ENCODE data around the gene MTREX. TPM values are rescaled to one million over a fixed set of nuclear protein-coding genes. Genes with fewer than 3 reads are reported as not detected.

The MTREX gene
- total RNA-seq, 1 donor from 2014 or later, result 85.5 TPM

DNA sequence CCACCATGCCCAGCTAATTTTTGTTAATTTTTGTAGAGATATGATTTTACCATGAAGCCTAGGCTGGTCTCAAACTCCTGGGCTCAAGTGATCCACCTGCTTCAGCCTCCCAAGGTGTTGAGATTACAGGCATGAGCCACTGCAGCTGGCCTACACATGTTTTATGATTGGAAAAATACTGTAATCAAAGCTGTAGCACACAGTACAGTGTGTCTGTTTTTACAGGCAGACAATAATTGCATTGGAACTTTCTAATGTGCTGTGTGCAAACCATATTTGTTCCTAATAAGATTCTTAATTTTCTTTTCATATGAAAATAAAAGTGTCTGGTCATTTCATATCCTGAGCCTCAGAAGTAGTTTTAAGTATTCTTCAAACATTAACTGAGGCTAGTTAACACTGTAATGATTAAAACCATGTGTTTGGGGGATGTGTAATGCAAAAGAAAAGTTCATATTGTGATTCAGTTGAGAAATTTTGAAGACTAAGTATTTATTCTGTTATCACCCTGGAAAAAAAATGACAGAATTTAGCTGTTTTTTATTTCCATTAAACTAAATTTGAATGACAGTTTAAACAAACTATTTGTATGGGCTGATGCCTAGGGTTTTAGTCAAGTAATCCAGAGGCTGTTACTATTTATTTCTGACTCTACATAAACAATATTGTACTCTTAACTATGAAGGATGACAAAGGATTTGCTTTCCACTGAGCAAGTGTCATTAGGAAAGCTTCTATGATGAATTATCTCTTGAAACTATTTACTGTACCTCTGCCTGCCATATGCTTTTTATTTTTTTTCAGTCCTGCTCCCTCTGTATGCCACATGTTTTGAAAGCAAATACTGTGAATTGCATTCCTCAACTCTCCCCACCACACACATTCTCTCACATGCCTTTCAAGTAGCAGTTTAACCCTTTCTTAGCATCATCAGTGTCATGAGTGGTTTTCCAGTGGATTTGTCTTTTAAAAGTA lies 111.5 kb downstream of the MTREX start:
- intact Hi-C loops (cut with micrococcal nuclease), result no loop called here

DNA sequence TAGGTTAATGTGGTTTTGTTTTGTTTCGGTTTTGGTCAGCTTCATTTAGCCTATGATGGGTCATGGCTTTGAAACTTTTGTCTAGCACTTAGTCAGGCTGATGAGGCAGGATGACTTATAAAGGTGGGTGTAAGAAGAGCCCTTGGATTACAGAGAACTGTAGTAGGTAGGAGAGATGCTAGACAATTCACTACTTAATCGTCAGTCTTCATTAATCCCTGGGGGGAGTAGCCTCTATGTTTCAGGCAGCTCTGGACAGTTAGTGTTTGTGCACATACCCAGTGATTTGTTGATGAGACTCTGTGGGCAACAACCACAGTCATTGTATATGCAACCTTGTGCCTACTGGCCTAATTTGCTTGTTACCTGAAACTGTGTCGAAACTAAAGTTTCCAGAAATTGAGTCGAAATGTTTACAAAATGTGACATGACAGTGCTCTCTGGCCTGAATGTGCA lies 113.3 kb downstream of the MTREX start:
- intact Hi-C loops (cut with micrococcal nuclease), result no loop called here

DNA sequence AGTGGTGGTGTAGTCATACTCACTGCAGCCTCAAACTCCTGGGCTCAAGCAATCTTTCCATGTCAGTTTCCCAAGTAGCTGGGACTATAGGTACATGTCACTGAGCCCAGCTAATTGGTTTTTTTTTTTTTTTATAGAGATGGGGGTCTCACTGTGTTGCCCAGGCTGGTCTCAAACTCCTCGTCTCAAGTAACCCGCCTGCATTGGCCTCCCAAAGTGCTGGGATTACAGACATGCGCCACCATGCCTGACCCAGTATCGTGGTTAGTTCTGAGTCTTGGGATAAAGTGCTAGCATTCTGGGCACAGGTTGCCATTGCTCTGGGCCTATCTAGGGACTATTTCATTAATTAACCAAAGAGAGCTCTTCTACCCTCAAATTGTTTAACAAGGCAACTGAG lies 118.7 kb downstream of the MTREX start:
- intact Hi-C loops (cut with micrococcal nuclease), result no loop called here

DNA sequence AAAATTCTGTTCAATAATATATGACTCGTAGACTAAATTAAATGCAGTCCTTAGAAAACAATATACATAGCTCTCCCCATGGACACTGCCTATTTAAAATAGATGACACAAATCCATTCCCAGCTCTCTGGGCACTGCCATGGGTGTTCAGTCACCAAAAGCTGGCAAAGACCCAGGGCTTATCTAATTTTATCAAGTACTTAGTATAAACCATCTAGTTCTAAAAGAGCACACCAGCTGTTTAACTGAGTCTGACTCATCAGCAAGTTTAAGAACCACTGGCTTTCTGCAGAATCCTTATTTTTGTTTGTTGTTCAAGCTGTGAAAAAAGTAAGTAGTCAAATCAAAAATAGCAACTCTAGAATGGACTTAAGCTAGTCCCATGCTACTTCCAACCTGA lies 119.4 kb downstream of the MTREX start:
- intact Hi-C loops (cut with micrococcal nuclease), result no loop called here

DNA sequence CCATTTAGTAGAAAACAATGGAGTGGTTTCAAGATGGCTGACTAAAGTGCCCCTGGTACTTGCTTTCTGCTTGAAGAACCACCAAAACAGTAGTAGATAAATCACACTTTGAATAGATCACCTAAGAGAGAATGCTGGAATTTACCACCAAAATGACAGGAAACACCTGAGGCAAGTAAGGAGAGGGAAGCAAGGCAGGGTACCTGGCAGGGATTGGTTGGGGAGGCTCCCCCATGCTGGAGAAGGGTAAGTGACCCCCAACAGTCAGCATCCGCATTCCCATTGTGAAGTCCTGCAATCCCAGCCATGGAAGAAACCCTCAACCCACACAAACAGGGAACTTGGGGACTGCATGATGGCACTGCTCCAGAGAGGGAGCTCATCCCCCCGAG lies 121.4 kb downstream of the MTREX start:
- intact Hi-C loops (cut with micrococcal nuclease), result no loop called here

DNA sequence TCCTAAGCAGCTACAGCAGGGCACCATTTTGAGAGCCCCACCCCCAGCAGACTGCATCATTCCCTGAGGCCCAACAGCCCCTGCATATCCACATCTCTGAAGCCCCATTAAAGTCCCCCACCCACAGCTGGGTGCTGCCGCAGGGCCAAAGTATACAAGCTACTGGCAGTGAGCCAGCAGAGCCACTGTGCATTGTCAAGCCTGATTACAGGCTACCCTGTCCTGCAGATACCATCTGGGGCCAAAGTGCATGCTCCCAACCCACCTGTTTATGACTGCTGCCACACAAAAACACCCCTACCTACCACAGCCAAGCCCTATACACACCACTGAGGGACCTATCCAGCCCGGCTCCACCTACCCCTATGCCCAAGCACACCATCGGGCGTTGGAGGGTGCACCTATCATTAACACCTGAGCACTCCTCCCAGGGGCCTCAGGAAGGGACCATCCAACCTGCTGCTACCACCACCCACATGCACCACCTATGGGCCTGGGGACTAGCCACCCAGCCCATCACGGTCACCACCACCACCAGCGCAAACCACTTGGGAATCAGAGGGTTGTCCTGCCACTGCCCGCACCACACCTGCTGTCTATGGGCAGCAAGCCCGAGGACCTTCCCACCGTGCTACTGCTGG lies 121.9 kb downstream of the MTREX start:
- intact Hi-C loops (cut with micrococcal nuclease), result no loop called here

DNA sequence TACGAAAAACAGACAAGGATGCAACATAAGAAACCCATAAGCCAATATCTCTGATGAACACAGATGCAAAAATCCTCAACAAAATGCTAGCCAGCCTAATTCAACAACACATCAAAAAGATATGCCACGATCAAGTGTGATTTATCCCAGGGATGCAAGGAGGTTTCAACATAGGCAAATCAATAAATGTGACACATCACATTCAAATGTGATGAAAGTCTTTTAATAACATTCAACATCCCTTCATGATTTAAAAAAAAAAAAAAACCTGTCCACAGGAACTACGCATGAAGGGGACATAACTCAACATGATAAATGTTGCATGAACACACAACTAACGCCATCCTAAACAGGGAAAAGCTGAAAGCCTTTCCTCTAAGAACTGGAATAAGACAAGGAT lies 124.8 kb downstream of the MTREX start:
- intact Hi-C loops (cut with micrococcal nuclease), result no loop called here

DNA sequence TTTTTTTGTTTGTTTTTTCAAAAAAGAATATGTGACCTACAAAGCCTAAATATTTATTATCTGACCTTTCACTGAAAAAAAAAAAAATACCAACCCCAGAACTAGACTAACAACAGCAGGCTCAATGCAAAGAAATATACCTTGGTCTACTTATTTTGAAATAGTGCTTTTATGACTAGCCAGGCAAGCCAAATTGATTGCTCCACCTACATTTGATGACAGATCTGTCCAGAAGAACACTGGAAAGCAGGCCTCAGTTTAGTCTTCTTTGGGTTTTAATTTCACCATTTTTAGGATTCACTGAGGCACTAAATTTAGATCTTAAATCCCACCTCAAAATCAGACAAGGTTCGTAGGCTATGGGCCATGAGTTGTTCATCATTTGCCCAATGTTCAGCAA lies 129.7 kb downstream of the MTREX start:
- intact Hi-C loops (cut with micrococcal nuclease), result no loop called here

DNA sequence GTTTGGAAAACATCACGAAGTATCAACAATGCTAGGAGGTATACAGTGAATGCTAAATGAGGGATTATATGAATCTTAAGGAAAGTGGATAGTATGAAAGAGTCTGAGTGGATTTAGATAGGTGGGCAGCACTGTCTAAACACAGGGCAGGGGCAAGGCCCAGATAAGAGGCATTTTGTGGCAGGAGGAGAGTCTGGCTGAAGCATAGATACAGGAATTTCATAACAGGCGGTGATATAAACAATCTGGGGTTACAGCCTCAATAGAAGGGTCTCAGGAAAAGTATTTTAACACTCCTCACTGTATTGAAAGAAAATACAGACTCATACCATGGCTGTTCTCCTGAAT lies 130.0 kb downstream of the MTREX start:
- intact Hi-C loops (cut with micrococcal nuclease), result no loop called here

DNA sequence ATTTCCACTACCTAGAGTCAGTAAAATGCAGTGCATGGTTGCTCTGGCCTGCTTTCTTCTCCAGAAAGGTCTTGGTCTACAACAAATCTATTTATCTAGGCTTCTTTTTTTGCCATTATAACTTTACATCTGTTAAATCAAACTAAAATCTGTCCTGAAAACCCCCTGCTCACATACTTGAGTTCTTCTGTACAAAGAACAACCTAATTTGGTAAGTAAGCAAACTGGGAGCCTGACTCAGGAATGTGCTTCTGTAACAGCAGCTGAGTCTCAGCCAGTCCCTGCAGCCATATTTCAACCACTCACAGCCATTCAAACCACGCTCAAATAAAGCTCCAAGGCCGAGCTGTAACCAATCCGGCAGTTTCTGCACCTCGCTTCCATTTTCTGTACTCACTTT lies 131.2 kb downstream of the MTREX start:
- intact Hi-C loops (cut with micrococcal nuclease), result no loop called here

DNA sequence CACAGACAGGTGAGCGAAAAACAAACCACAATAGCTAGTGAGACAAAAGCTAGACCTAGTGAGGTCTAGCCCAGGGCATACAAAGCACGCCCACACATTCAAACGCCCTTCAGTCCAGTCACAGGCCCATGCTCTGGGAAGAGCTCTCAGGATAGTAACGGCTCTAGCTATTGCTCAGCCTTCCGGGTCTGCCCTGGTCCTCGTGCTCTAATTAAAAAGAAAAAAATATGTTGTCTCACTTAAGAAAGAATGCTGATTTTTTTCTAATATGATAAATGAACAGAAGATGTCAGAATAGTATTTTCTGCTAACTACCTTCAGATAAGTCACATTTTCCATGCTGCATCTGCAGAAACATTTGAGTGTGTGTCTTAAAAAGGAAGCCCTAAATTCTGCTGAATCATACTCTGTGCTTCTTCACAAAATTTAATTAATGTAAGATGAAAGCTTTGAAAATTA lies 132.4 kb downstream of the MTREX start:
- intact Hi-C loops (cut with micrococcal nuclease), result no loop called here

DNA sequence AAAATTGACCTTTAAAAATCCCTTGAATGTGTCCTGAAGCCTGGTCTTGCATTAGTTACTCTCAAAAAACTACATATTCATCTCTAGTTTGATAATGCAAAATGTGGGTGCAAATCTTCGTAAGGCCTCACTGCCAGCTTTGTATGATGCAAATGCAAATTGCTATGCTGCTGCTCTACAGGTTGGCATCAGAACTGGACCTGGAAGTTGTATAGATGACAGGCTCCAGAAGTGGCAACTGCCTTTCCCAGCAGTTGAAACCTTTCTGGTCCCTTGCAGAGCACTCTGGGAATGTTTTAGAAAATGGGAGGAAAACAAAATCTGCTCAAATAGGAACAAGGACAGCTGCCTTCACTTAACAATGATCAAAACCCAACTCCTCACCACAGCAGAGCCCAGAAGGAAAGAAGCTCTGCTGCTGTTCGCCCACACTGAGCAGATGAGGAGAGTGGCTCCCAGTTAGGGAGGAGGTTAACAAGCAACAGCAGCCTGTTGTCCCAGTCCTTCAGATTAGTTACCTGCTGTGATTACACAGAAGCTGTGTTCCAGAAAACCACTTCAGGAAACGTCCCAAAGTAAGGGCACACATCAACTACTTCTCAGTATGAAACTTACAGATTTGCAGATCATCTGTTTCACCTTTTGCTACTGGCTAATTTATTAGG lies 133.4 kb downstream of the MTREX start:
- intact Hi-C loops (cut with micrococcal nuclease), result no loop called here

DNA sequence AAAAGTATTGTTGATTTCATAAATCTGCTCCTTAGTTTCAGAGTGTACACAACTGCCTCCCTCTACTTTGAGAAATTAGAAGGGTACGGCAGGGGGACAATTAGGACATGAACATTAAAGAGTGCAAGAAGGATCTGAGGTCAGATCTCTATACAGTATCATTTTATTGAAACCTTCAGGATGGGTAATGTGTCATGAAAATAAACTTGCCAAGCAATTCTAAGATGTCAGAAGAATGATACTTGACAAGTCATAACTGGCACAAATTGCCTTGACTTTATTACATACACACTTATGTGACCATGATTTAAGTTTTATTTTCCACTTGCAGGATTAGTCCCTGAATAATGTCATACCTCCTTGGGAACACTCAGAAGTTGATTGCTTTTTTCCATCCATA lies 134.2 kb downstream of the MTREX start:
- intact Hi-C loops (cut with micrococcal nuclease), result no loop called here

DNA sequence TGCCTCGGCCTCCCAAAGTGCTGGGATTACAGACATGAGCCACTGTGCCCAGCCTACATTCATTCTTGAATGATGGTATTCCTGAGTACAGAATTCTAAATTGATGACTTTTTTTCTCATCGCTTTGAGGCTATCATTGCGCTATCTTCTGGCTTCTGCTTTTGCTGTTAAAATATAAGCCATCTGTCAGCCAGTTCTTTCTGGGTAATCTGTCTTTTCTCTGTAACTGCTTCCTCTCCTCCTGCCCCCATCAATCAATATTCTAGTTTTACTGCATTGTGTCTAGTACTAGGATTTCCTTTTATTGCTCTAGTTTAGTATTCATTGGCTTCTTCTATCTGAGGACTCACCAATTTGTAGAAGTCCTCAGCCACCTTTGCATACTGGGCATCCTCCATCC lies 138.0 kb downstream of the MTREX start:
- intact Hi-C loops (cut with micrococcal nuclease), result no loop called here

DNA sequence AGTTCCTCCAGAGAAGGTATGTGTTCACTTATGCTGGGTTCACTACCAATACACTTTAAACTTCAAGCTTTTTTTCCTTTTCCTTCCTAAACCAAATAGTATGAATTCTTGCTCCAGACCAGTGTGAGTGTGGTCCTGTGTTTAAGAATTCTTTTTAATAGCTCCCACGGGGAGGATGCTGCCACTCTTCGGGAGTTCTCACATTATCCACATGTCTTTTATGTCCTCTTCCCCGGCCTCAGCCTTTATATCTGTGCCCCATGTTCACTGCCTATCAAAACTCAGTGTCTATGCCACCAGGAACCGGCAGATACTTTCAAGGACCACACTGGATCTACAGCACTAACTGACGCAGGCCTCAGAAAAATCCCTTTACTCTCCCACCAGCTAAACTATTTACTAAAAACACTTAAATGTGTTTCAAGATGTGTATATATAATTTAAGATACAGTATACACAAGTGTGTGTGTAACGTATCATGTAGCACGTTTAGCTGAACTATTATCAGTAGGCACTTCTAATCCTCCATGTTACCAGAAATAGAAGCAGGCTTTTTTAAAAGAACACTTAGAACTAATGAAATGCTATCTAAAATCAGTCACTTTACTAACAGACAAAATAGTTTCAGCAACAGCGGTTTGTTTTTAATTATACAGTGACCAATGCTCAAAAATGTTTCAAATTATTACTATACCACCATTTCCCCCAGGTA lies 139.0 kb downstream of the MTREX start:
- intact Hi-C loops (cut with micrococcal nuclease), result no loop called here

DNA sequence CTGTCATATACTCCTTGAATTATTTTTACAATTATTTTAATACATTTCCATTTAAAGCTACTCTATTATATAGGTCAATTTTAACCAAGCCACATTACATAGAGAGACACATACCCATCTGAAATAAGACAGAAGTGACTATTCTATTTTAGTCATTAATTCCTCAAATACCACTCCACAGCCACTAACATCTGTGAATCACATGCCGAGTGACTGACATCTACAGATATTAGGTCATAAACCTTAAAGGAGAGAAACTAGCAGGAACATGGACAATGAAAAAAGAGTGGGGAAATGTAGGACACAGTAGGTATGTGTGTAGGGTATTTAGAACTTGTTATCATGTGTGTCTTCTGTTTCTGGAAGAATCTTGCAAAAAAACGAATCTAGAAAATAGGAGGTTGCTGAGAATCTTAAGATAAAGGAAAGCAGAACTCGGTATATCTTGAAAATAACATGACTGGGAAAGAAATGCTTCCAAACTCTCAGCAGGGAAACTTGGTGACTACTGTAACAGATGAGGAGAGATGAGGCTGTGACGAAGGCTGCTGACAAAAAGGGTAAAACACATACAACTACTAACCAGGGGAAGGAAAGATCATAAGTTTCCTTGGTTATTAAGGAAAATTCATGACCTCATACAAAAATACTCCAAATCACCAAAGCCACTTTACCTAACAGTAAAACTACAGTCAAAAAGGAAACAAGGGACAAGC lies 142.4 kb downstream of the MTREX start:
- intact Hi-C loops (cut with micrococcal nuclease), result no loop called here

DNA sequence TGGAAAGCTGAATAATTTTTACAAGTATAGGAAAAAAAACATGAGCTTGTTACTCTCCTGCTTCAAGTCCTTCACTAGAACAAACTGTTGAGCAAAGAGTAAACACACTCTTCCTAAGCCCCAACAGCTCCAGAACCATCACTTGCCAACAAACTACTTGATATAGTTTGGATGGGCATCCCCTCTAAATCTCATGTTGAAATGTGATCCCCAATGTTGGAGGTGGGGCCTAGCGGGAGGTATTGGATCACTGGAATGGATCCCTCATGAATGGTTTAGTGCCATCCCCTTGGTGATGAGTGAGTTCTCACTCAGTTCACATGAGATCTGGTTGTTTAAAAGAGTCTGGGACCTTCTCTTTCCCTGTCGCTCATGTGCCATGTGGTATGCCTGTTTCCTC lies 144.2 kb downstream of the MTREX start:
- intact Hi-C loops (cut with micrococcal nuclease), result no loop called here

DNA sequence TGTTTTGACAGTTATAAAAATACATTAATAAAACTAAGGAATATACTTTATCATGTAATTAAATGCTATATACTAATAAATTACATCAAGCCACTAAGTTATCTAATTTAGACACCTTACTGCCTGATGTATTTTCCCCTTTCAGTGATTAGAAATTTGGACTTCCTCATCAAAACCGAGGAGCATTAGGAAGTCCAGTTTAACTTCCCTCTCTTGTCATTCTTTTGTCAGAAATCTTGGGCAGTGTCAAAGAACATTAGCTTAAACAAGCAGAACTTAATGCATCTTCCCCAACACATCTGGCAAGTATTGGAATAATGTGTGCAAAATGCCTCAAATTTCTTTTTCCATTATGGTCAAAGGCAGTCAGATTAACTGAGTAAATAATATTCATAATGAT lies 145.4 kb downstream of the MTREX start:
- intact Hi-C loops (cut with micrococcal nuclease), result no loop called here

DNA sequence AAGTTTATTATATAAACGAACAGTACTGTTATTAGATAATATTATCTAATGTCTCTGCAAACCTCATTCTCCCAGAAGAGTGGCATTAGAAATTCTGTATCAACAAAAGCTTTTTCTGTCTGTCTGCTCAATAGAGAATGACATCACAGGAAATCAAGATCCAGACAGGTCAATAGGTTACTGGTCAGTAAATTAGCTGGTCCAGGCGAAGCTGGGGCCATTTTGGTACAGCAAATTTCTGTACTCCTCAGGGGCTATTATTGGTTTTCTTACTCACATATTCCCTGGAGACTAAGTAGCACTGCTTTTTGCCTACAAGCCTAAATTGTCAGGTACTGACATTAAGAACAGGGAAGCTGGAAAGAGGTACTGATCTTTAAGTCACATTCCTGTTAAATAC lies 146.5 kb downstream of the MTREX start:
- intact Hi-C loops (cut with micrococcal nuclease), result no loop called here

DNA sequence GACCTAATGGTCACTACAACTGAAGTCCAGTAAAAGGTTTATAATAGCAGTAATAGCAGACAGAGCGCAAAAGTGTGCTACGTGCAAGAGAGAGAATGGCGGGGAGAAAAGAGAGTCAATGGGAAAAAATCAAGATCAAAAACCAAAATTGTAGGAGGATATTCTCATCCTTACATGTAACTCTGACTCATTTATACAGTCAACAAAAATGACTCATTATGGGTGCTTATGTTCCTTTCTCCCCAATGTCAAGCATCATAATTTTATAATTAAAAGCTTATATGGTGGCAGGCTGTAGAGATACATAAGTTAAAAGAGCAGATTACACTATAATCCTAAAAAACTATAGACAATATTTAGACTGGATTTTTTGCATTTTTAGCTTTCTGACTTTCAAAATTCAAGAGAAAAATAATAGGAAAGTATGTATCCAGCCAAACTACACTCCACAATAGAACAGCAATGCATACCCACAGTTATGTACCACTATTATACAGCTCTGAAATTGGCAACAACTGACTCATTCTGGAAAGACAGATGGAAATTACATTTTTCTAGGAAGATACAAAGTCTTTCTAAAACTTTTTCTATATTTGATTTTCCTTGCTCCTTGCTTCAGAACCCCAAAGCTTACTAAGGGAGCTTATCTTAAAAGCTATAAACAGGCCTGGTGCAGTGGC lies 148.6 kb downstream of the MTREX start:
- intact Hi-C loops (cut with micrococcal nuclease), result no loop called here

Measured in T-helper 1 cell treated with Interleukin-12 subunit alpha and Interleukin-12 subunit beta and Interleukin-4 antibody, amounts not matched to agents 30 ng/mL and 1 ng/mL, for 36 hours (primary cell).